Measurements from ENCODE around the gene SRSF5.

SRSF5 gene

GRCh38 chr14:69792887-69793421 is 26.0 kb downstream of the SRSF5 start:
- H3K9me3 ChIP-seq (replicated peaks; ENCODE audit: low read length), result no peaks in the 10 kb centered on the region
- H3K4me1 ChIP-seq (ENCODE audit: control insufficient read depth, insufficient read depth, low read length), result no peaks in the 10 kb centered on the region
- H3K4me3 ChIP-seq (ENCODE audit: low read length), result no peak overlapping the region
- H3K36me3 ChIP-seq (ENCODE audit: insufficient read depth, low read length), result no peaks in the 10 kb centered on the region
- no peak overlapping the region for H3K4me2 ChIP-seq (ENCODE audit: low read length)
- no peak overlapping the region for H3K9ac ChIP-seq (ENCODE audit: low read depth, low read length)
- H3K27me3 ChIP-seq (ENCODE audit: control insufficient read depth, insufficient read depth, low read length), result no peaks in the 10 kb centered on the region

GRCh38 chr14:69794791-69795190 is 27.8 kb downstream of the SRSF5 start:
- Histone ChIP-seq H3K4me3 (ENCODE audit: low read length) (no peak overlapping the region), H3K4me2 (ENCODE audit: low read length) (no peak overlapping the region), H3K36me3 (ENCODE audit: insufficient read depth, low read length) (no peaks in the 10 kb centered on the region), H3K9me3 (replicated peaks; ENCODE audit: low read length) (no peaks in the 10 kb centered on the region), H3K4me1 (ENCODE audit: control insufficient read depth, insufficient read depth, low read length) (no peaks in the 10 kb centered on the region), H3K27me3 (ENCODE audit: control insufficient read depth, insufficient read depth, low read length) (no peaks in the 10 kb centered on the region), H3K9ac (ENCODE audit: low read depth, low read length) (no peak overlapping the region)

GRCh38 chr14:69795691-69796090 is 28.7 kb downstream of the SRSF5 start:
- H3K4me2 ChIP-seq (ENCODE audit: low read length), result no peak overlapping the region
- no peak overlapping the region for H3K9ac ChIP-seq (ENCODE audit: low read depth, low read length)
- H3K4me3 ChIP-seq (ENCODE audit: low read length), result no peak overlapping the region
- H3K9me3 ChIP-seq (replicated peaks; ENCODE audit: low read length), result no peaks in the 10 kb centered on the region
- no peaks in the 10 kb centered on the region for H3K36me3 ChIP-seq (ENCODE audit: insufficient read depth, low read length)
- H3K27me3 ChIP-seq (ENCODE audit: control insufficient read depth, insufficient read depth, low read length), result no peaks in the 10 kb centered on the region
- H3K4me1 ChIP-seq (ENCODE audit: control insufficient read depth, insufficient read depth, low read length), result no peaks in the 10 kb centered on the region

- Histone ChIP-seq H3K4me2 (ENCODE audit: low read length) (no peak within 1 kb of the TSS), H3K4me3 (ENCODE audit: low read length) (no peak within 1 kb of the TSS), H3K27me3 (ENCODE audit: control insufficient read depth, insufficient read depth, low read length) (no peaks in the 10 kb centered on the region), H3K4me1 (ENCODE audit: control insufficient read depth, insufficient read depth, low read length) (no peaks in the 10 kb centered on the region), H3K36me3 (ENCODE audit: insufficient read depth, low read length) (no peaks in the 10 kb centered on the region), H3K9ac (ENCODE audit: low read depth, low read length) (no peak within 1 kb of the TSS), H3K9me3 (replicated peaks; ENCODE audit: low read length) (no peaks in the 10 kb centered on the region)
Observed at GRCh38 chr14:69796797-69797500, 30.0 kb downstream of the SRSF5 start, which contains the start of gene SLC10A1. SLC10A1 (minus strand) TSS chr14:69797241; CDS start chr14:69797155, 86 bp downstream.

GRCh38 chr14:69797573-69798338 is 30.8 kb downstream of the SRSF5 start:
- no peaks in the 10 kb centered on the region for H3K4me1 ChIP-seq (ENCODE audit: control insufficient read depth, insufficient read depth, low read length)
- no peaks in the 10 kb centered on the region for H3K27me3 ChIP-seq (ENCODE audit: control insufficient read depth, insufficient read depth, low read length)
- no peak overlapping the region for H3K4me3 ChIP-seq (ENCODE audit: low read length)
- H3K9me3 ChIP-seq (replicated peaks; ENCODE audit: low read length), result no peaks in the 10 kb centered on the region
- H3K4me2 ChIP-seq (ENCODE audit: low read length), result no peak overlapping the region
- no peak overlapping the region for H3K9ac ChIP-seq (ENCODE audit: low read depth, low read length)
- H3K36me3 ChIP-seq (ENCODE audit: insufficient read depth, low read length), result no peaks in the 10 kb centered on the region

GRCh38 chr14:69798339-69798735 is 31.4 kb downstream of the SRSF5 start:
- Histone ChIP-seq H3K36me3 (ENCODE audit: insufficient read depth, low read length) (no peaks in the 10 kb centered on the region), H3K27me3 (ENCODE audit: control insufficient read depth, insufficient read depth, low read length) (no peaks in the 10 kb centered on the region), H3K9me3 (replicated peaks; ENCODE audit: low read length) (no peaks in the 10 kb centered on the region), H3K4me3 (ENCODE audit: low read length) (no peak overlapping the region), H3K9ac (ENCODE audit: low read depth, low read length) (no peak overlapping the region), H3K4me2 (ENCODE audit: low read length) (no peak overlapping the region), H3K4me1 (ENCODE audit: control insufficient read depth, insufficient read depth, low read length) (no peaks in the 10 kb centered on the region)

GRCh38 chr14:69803753-69804152 is 36.8 kb downstream of the SRSF5 start:
- no peak overlapping the region for H3K9ac ChIP-seq (ENCODE audit: low read depth, low read length)
- H3K4me3 ChIP-seq (ENCODE audit: low read length), result no peak overlapping the region
- peaks cover 9% of the 10 kb centered on the region for H3K27me3 ChIP-seq (ENCODE audit: control insufficient read depth, insufficient read depth, low read length)
- H3K9me3 ChIP-seq (replicated peaks; ENCODE audit: low read length), result no peaks in the 10 kb centered on the region
- no peaks in the 10 kb centered on the region for H3K4me1 ChIP-seq (ENCODE audit: control insufficient read depth, insufficient read depth, low read length)
- H3K4me2 ChIP-seq (ENCODE audit: low read length), result no peak overlapping the region
- H3K36me3 ChIP-seq (ENCODE audit: insufficient read depth, low read length), result no peaks in the 10 kb centered on the region

GRCh38 chr14:69804902-69805301 is 38.0 kb downstream of the SRSF5 start:
- no peaks in the 10 kb centered on the region for H3K4me1 ChIP-seq (ENCODE audit: control insufficient read depth, insufficient read depth, low read length)
- H3K9me3 ChIP-seq (replicated peaks; ENCODE audit: low read length), result no peaks in the 10 kb centered on the region
- peaks cover 12% of the 10 kb centered on the region for H3K27me3 ChIP-seq (ENCODE audit: control insufficient read depth, insufficient read depth, low read length)
- no peaks in the 10 kb centered on the region for H3K36me3 ChIP-seq (ENCODE audit: insufficient read depth, low read length)
- no peak overlapping the region for H3K4me3 ChIP-seq (ENCODE audit: low read length)
- no peak overlapping the region for H3K4me2 ChIP-seq (ENCODE audit: low read length)
- H3K9ac ChIP-seq (ENCODE audit: low read depth, low read length), result no peak overlapping the region

- H3K9me3 ChIP-seq (replicated peaks; ENCODE audit: low read length), result no peaks in the 10 kb centered on the region
- H3K4me2 ChIP-seq (ENCODE audit: low read length), result no peak overlapping the region
- H3K9ac ChIP-seq (ENCODE audit: low read depth, low read length), result no peak overlapping the region
- no peaks in the 10 kb centered on the region for H3K4me1 ChIP-seq (ENCODE audit: control insufficient read depth, insufficient read depth, low read length)
- H3K4me3 ChIP-seq (ENCODE audit: low read length), result no peak overlapping the region
- no peaks in the 10 kb centered on the region for H3K36me3 ChIP-seq (ENCODE audit: insufficient read depth, low read length)
- H3K27me3 ChIP-seq (ENCODE audit: control insufficient read depth, insufficient read depth, low read length), result peaks cover 23% of the 10 kb centered on the region
Observed at GRCh38 chr14:69807192-69807591, 40.2 kb downstream of the SRSF5 start.

- no peaks in the 10 kb centered on the region for H3K9me3 ChIP-seq (replicated peaks; ENCODE audit: low read length)
- peaks cover 37% of the 10 kb centered on the region for H3K27me3 ChIP-seq (ENCODE audit: control insufficient read depth, insufficient read depth, low read length)
- H3K36me3 ChIP-seq (ENCODE audit: insufficient read depth, low read length), result no peaks in the 10 kb centered on the region
- H3K4me3 ChIP-seq (ENCODE audit: low read length), result no peak overlapping the region
- no peak overlapping the region for H3K9ac ChIP-seq (ENCODE audit: low read depth, low read length)
- H3K4me2 ChIP-seq (ENCODE audit: low read length), result no peak overlapping the region
- H3K4me1 ChIP-seq (ENCODE audit: control insufficient read depth, insufficient read depth, low read length), result no peaks in the 10 kb centered on the region
Observed at GRCh38 chr14:69808919-69809808, 42.2 kb downstream of the SRSF5 start.

GRCh38 chr14:69811227-69811867 is 44.4 kb downstream of the SRSF5 start:
- Histone ChIP-seq H3K36me3 (ENCODE audit: insufficient read depth, low read length) (no peaks in the 10 kb centered on the region), H3K27me3 (ENCODE audit: control insufficient read depth, insufficient read depth, low read length) (peaks cover 52% of the 10 kb centered on the region), H3K4me2 (ENCODE audit: low read length) (no peak overlapping the region), H3K9ac (ENCODE audit: low read depth, low read length) (no peak overlapping the region), H3K4me3 (ENCODE audit: low read length) (no peak overlapping the region), H3K4me1 (ENCODE audit: control insufficient read depth, insufficient read depth, low read length) (no peaks in the 10 kb centered on the region), H3K9me3 (replicated peaks; ENCODE audit: low read length) (no peaks in the 10 kb centered on the region)

Measured in skeletal muscle satellite cell (primary cell).